ENCODE results near the gene PSMB5.

The PSMB5 gene

DNA sequence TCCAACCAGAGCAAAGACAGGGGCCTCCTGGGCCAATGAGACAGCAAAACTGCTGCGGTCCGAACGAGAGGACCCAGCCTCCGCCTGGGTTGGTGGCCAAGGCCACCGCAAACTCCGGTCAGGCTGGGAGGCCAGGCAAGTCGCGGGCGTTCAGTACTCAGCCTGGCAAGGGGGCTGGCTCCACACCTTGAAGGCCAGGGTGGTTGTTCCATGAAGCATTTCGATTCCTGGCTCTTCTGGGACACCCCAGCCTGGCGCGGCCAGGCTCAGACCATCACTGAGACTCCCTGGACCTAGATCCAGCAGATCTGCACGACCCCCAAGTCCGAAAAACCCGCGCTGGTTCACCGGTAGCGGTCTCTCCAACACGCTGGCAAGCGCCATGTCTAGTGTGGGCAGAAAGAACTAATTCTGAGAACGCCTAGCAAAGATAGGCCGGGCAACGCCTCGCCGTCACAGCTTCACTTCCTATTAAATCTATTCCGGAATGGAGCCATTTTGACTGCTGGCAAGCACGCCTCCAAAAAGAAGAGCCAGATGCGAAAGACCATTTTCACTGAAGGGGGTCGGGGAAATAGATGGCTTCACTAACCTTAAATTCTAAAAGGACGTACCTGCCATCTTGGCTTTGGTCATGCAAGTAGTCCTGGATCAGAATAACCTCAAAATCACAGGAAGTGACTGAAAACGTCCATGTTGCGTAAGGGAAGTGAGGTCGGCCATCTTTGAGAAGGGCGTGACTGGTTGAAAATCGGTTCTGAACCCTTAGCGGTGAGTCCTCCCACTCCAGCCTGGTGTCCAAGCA is at the start of gene PSMB5:
Gene PSMB5 (minus strand): TSS at position 403 of the 805 bp plus-strand sequence. CDS start 19 bp downstream, at position 384.
- H3K27ac ChIP-seq: peak within 1 kb of the TSS; percentile 83
- DNase-seq (ENCODE audit: low spot score): peak; percentile 95
- ChIA-PET CTCF (interaction anchor here (1.7 kb wide), 1 partner anchor 48 kb away, joined by 13 read pairs; no protein-coding TSS in a partner anchor), POLR2A (ENCODE audit: low non-redundant PET) (no interaction called here)
- no peak for TF ChIP-seq CTCF (conservative IDR thresholded peaks at IDR 0.05; ENCODE audit: low read depth)

GRCh38 chr14:23080474-23080873 is 45.8 kb upstream of the PSMB5 start:
- no peak for DNase-seq (ENCODE audit: low spot score)
- POLR2A ChIA-PET (ENCODE audit: low non-redundant PET): no interaction called here
- no peak for TF ChIP-seq CTCF (conservative IDR thresholded peaks at IDR 0.05; ENCODE audit: low read depth)
- CTCF ChIA-PET: interaction anchor here (0.5 to 1.2 kb wide), 3 partner anchors 12 to 1087 kb away, joined by 3 to 4 read pairs (median 3); no protein-coding TSS in a partner anchor
- H3K27ac ChIP-seq: no peak overlapping the region

- ChIA-PET POLR2A (ENCODE audit: low non-redundant PET) (no interaction called here), CTCF (interaction anchor here (0.5 to 0.9 kb wide), 3 partner anchors 13 to 1088 kb away, joined by 3 read pairs; no protein-coding TSS in a partner anchor)
- H3K27ac ChIP-seq: peak overlapping the region; percentile 68
- TF ChIP-seq CTCF (conservative IDR thresholded peaks at IDR 0.05; ENCODE audit: low read depth): no peak
- DNase-seq (ENCODE audit: low spot score): no peak
These were observed 45.0 kb upstream of the PSMB5 start for GRCh38 chr14:23079716-23080115.

GRCh38 chr14:23078692-23079116 is 44.0 kb upstream of the PSMB5 start:
- DNase-seq (ENCODE audit: low spot score): peak; percentile 77
- ChIA-PET POLR2A (ENCODE audit: low non-redundant PET) (interaction anchor here (0.7 kb wide), 1 partner anchor 16 kb away, joined by 4 read pairs; the partner anchor contains the start of gene ACIN1), CTCF (interaction anchor here (0.7 to 2.8 kb wide), 3 partner anchors 10 to 34 kb away, joined by 3 to 21 read pairs (median 15); no protein-coding TSS in a partner anchor)
- no peak for TF ChIP-seq CTCF (conservative IDR thresholded peaks at IDR 0.05; ENCODE audit: low read depth)
- peak overlapping the region; percentile 76 for H3K27ac ChIP-seq

GRCh38 chr14:23077962-23078361 is 43.3 kb upstream of the PSMB5 start:
- CTCF ChIA-PET: interaction anchor here (0.7 to 2.8 kb wide), 6 partner anchors 9 to 109 kb away, joined by 3 to 21 read pairs (median 8); partner anchors contain the start of genes ACIN1 and C14orf119
- POLR2A ChIA-PET (ENCODE audit: low non-redundant PET): no interaction called here
- peak overlapping the region; percentile 76 for H3K27ac ChIP-seq
- DNase-seq (ENCODE audit: low spot score): no peak
- TF ChIP-seq CTCF (conservative IDR thresholded peaks at IDR 0.05; ENCODE audit: low read depth): no peak

GRCh38 chr14:23076785-23077408 is 42.2 kb upstream of the PSMB5 start:
- TF ChIP-seq CTCF (conservative IDR thresholded peaks at IDR 0.05; ENCODE audit: low read depth): peak; percentile 81
- no peak overlapping the region for H3K27ac ChIP-seq
- CTCF ChIA-PET: interaction anchor here (0.6 to 2.8 kb wide), 18 partner anchors 8 to 214 kb away, joined by 3 to 21 read pairs (median 4); partner anchors contain the start of genes ACIN1 and C14orf119
- POLR2A ChIA-PET (ENCODE audit: low non-redundant PET): no interaction called here
- DNase-seq (ENCODE audit: low spot score): no peak
